NCI-H2107 treated with DMSO at 0.1 percent for 48 hours (cell line): ENCODE data around the gene DOCK4.
A peak's percentile ranks its signal among the peaks of the same experiment; 100 is the strongest.

Source experiments
- DNase-seq: peaks from one replicate; lab custom pipeline; 2025; ENCODE audit not compliant: unreplicated experiment; lab: John Stamatoyannopoulos, UW

The DOCK4 gene

DNA sequence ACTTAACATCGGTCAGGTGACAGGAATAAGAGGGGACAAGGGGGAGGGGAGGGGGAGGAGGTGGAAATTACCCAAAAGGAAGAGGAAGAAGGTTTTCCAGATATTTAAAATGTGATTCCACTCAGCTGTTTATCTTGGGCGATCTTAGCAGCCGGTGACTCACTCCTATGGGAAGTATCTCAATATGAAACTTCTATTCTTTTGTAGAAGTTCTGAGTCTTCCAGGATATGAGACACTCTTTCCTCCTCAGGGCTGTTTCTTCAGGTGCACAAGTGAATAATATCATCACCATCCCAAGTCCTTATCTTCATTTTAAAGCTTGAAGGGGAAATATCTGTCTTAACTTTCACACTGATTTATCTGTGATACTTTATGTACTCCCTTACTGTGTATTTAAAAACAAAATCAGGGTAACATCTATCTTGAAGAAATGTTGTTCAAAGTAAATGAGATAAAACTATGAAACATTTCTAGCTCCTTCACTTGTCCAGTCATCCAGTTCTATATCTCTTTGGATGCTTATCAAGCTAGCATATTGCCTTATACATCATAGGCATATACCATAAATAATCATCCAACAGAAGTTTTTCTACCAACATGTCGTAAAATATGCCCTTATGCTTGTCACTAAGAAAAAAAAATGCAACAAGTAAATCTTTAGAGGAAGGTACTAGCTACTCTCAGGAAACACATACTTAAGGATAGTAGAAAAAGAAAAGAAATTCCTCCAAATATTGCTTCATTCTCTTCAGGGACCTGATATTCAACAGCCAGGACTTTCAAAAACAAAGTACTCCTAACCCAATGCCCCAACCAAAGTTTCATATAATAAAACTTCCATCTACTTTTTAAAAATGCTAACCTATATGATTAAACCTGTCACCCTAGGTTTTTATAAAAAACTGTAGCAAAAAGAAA lies 13.7 kb downstream of the DOCK4 start:
- DNase-seq: no peak

DNA sequence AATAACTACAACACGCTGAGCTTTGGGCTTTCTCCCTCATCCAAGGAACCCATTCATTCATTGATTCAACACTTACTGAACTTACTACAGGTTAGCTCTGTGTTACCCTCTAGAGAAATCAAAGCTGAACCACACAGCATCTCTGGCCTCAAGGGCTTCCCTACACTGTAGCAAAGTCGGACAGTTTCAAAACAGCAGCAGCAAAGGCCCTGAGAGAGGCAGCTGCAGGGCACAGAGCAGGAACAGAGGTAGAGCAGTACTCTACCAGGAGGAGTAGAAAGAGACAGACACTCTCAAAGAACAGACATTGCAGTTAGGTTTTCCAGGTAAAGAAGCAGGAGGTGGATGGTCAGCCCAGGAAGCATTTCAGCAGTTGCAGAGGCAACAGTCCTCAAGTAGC lies 16.1 kb downstream of the DOCK4 start:
- no peak for DNase-seq

DNA sequence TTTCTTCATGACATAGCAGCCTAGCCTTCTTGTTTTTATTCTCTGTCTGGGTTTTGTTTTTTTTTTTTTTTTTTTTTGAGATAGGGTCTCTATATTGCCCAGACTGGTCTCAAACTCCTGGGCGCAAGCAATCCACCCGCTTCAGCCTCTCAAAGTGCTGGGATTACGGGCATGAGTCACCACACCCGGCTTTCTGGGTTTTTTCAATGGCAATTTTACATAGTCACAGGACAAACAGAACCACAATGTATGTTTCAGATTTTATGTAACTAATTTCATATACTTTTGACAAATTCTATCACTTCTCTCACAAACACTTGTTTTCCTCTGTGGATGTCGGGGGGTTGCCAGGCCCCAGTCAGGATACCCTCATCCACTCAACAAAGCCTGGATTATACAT lies 16.5 kb downstream of the DOCK4 start:
- DNase-seq: no peak

DNA sequence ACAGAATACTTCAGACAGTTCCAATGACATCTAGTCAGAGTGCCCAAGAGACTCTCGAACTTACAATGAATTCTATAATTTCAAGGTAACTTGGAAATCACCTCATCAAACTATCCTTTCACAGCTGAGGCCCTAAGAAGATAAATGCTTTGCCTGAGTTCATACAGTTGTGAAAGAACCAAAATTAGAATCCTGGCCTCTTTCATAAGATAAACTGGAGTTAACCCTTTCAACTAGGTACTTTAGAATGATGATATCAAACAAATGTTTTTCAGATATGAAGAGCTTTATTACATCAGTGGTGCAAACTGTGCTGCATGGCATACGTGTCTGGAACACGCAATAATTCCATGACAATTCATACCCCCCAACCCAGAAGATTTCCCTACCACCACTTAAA lies 17.9 kb downstream of the DOCK4 start:
- no peak for DNase-seq

DNA sequence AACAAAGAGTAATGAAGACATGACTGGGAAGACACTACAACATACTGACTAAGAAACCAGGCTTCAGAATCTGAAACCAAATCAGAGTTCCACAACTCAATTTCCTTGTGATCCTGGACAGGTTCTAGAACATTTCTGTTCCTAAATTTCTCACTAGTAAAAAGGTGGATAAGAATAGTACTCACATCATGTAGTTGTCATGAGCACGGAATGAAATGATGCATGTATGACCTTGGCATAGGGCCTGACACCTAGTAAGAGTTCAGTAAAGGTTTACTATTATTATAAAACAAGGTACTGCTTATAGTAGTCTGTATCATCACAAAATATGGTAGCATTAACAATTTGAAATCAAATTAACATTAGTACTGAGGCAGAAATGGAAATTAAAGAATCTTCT lies 19.9 kb downstream of the DOCK4 start:
- no peak for DNase-seq

DNA sequence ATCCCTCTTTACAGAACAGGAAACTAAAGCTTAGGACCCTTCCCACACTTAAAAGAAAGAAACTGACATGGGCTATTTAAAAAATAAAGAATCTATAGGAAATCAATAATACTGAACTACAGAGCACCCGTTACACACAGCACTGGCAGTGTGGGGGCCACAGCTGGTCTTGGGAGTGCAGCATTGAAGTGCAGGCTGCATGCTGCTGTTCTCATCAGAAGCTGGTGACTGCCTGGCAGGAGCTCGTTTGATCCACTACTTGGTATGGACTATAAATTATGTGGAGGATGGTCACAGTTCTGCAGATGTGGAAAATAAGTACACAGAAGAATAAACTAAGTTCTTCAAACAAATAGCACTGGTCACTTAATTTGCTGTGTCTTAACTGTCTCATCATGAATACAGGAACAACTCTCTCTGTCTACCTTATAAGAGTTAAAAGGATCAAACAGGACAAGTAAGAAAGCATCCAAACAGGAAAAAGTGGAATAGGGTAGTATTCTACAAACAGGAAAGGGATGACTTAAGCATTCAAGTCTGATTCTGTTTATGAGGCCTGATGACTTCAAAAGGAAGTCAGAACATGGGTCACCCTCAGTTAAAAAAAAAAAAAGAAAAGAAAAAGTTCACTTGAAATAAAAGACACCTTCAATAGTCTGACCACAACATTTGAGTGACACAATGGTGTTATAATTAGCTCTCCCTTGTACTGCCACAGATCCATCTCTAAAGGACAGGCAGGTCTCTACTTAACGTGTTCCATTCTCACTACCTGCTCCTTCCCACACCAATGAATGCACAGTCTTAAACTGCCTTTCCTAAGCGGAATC lies 21.0 kb downstream of the DOCK4 start:
- DNase-seq: no peak

DNA sequence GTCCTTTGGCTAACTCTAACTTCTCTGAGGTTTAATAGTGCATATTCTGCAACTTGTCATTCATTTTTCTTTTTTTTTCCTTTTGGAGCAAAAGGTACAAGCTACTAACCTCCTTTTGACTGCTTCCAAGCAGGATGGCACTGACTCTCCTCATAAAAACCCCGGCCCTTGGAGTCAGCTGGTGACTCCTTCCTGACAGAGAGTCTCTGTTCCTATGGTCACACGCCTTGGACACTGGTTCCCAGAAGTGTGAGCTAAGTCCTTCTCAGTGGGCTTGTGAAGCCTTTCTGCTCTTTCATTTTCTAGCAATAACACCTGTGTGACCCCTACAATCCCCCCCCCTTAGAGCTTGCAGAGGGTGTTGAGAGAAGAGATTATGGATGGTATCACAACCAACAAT lies 21.7 kb downstream of the DOCK4 start:
- no peak for DNase-seq

DNA sequence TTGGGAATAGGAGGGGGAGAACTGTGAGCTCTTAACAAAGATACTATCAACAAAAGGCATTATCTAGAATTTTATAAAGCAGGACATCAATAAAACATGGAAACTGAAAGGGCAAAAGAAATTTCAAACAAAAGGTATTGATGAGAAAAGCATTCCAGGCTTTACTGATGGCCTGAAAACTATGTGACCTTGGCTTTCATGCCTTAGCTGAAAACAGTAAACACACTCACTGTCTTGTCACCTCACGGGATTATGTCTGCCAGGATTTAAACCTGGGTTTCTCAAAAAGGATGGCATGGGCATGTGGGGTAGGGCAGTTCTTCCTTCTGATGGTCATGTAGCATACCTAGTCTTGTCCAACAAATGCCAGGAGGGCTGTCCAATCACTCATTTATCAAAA lies 22.9 kb downstream of the DOCK4 start:
- DNase-seq: no peak

DNA sequence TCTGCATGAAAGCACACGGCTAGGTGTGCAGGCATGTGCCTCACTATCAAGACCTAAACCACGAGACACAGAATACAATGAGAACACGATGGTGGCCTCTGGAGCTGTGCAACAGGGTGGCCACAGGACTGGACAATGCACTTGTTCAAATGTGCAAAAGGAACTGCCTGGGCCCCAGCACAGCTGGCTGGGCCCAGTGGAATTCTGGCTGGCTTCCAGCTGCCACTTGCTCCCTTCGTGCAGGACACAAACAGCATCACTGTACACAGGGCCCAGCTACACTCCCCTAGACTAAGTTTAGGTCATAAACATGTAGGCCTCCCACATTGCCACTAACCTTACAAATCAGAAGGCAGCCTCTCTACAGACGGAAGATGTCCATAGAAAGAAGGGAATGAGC lies 23.4 kb downstream of the DOCK4 start:
- no peak for DNase-seq

DNA sequence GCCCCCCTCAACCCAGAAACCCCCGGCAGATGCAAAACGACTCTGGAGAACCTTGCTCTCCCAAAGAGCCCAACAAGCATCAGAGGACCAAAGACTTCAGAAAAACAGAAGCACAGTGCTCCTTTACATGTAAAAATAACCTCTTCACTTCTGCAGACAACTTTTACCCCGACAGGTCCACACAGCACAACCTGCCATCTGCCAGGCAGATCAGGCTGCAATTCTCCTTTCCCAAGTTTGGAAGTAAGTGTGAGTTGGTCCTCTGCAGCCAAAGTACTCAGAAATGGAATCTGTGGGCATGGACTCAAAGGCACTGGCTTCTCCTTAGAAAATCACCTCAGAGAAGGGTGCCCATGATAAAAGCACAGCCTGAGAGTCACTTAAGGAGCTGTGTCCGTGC lies 26.0 kb downstream of the DOCK4 start:
- no peak for DNase-seq

DNA sequence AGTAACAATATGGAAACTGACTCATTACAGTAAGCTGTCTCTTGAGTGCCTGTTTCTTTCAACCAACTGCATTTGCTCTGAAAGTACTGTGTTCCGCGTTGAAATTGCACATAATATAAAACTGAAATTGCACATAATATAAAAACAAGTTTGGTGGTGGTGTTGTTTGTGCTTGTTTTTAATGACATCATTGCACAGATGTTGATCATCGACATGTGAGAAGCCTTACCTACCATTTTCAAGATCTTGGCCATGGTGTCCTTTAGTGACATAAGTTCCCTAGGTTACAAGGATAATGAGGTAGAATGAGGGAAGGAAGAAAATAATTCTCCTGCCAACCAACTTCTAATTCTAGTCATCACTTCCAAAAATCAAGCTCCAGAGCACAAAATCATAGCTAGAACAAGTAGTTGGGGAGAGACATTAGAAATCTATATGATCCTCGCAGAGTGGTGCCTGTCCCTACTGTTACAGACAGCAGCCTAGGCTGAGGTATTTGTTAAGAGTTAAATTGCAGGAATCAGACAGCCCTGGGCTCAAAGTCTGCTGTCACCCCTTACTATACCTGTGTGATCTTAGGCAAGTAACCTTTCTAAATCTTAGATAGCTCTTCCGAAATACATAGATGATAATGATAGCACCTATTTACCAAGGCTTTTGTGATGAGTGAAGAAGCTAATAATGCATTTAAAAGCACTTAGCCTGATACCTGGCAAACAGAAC lies 29.3 kb downstream of the DOCK4 start:
- DNase-seq: no peak

DNA sequence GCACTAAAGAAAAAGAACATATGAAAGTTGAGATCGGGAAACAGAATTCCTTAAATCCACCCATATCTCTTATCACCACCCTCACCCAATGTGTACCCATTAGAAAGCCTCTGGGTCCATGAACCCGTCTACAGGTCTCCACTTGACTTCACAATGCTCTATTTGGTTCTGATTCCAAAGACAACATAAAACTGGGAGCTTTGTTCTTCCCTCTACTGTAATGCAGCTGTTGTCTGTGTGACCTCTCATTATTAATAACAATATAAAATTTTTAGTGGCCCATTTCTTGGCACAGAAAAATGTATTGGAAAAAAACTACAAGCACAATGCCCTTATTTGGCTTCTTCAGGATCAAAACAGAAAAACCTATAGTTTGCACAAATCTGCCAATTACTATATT lies 30.0 kb downstream of the DOCK4 start:
- no peak for DNase-seq

DNA sequence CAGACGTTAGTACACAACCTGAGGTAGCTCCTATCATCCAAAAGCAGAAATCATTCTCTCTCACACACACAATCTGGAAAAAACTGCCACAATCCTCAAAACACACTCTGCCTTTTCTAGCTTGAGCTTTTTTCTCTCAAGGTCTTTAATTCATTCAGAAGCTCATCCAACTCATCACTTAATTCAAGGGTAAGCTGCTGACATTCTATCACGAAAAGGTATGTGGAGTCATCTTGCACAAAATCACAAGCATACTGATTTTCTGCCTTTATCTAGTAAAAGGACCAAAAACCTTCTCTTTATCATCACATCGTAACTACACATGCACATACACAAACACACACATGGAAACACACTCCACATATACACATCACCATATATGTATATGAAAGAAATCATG lies 32.0 kb downstream of the DOCK4 start:
- DNase-seq: no peak

DNA sequence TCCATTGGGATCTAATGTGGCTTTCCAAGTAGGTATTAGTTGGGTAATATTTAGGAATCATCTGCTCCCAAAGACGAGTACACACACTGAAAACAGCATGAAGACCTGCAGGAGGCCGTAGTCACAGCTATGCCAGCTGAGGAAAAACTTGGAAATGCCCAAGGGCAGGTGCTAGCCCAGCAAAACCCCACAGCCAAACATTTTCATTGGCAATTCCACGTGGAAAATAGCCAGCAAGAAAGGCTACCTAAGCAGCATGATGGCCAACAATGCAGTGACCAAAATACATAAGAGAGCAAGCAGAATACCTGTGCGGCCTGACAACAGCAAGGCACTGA lies 32.7 kb downstream of the DOCK4 start:
- peak; percentile 95 for DNase-seq

DNA sequence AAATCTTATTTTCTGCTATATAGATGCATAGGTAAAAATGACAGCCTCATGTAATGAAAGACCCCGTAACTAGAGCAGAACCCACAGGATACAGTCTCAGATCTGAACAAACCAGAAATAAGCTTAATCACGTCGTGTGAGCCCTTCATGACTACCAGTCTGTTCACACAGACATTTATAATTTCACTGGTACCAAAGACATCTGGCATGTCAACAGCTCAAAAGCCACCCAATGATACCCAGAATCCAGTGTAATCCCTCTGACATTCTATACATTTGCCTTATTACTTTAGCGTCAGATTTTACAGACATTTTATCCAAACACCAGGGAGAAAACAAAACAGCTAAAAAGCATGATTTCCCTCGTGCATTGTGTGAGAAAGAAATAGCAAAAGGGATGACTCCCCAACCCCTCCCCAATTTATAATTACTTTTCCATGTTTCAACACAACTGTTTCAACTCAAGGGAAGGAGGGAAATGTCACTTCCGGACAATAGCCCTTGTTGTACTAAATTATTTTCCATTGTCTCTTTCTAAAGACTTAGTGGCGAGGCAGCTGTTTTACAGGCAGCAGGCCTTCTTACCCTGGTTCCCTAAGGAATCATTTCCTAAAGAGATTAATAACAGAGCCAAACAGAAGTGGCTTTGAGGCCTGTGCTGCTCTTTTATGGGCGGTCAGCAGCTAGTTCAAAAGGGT lies 33.2 kb downstream of the DOCK4 start:
- DNase-seq: peak; percentile 95

DNA sequence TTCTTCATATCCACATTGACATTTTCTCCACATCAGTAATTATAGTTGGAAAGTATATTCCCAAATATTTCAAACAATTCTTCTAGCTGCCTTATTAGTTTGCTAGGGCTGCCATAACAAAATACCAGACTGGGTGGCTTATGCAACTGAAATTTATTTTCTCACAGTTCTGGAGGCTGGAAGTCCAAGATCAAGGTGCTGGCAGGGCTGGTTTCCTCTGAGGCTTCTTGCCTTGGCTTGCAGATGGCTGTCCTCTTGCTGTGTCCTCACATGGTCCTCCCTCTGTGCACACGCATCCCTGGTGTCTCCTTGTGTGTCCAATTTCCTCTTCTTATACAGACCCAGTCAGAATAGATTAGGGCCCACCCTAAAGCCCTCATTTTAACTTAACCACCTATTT lies 34.5 kb downstream of the DOCK4 start:
- no peak for DNase-seq

DNA sequence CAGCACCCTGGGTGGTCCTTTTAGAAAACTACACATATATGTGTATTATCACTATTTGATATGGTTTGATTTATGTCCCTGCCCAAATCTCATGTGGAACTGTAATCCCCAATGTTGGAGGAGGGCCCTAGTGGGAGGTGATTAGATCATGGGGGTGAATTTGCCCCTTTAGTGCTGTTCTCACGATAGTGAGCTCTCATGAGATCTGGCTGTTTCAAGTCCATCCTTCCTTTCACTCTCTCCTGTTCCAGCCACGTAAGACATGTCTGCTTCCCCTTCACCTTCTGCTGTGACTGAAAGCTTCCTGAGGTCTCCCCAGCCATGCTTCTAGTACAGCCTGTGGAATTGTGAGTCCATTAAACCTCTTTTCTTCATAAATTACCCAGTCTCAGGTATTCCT lies 37.3 kb downstream of the DOCK4 start:
- no peak for DNase-seq

DNA sequence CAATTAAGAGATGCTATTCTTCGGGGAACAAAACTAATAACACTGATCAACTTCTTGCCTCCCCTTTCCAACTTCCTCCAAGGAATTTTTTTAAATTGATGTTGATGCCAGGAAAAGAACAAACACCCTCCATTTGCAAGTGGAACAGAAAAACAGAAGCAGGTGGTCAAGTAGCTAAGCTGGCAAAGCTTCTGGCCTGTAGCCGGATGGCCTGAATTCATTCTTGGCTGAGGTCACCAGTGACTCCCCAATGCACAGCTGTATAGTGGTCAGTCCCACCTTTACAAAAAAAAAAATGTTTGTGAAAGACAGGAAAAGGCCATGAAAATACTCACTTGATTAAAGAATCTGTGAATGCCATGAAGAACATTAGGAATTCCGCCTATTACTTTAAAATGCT lies 39.1 kb downstream of the DOCK4 start:
- no peak for DNase-seq

DNA sequence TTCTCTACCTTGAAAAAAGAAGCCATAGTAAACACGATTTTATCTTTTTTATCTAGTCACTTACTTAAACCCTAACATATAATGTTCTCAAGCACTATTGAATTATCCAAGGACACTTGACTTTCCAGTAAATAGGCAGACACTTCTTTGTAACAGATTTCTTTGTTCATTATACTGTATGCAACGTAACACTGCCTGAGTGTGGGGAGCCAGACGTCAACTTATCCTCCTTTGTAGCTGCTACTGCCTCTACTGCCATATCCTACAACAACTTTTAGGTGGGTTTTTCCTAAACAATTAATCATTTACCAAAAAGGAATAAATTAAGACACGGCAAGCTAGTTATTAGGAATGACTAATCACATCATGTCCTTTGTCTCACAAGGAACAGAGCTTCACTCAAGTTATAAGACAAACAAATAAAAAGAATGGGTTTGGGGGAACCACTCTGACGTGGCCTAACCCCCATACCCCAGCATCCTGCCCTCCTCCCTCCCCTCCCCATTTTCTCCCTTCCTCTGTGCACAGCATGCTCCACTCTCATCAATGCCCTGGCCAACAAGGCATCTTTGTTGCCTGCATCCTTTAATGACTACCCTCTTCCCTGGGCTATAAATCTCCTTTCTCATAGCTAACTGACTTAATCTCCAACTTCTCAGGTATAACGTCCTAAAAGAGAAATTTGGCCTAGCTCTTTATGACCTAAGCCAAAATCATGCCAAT lies 43.3 kb downstream of the DOCK4 start:
- DNase-seq: peak; percentile 51

DNA sequence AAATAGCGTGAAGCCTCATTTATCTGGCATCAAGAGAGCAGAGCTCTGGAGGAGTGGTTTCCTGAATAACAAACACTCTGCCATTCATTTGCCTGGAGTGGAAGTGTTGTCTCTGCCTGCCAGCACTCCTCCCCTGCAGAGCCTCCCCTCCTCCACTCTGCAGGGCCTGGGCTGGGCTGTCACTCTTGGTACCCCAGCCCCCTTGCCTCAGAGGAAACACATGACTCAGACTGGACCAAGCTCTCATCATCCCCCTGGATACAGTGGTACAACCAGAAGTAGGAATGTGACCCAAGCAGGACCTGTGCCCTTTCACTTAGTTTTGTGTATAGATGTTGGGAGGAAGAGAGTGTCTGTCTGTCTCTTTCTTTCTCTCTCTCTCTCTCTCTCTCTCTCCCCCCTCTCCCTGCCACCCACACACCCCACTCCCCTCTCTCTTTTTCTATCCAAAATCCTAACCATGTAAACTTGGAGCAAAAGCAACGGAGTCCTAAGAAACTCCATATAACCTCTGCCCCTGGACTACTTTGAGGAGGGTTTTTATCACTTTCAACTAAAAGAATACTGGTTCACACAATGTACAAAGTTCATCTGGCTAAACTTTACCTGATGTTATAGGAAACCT lies 43.9 kb downstream of the DOCK4 start:
- DNase-seq: peak; percentile 77
